Activated naive CD4-positive, alpha-beta T cell treated with anti-CD3 and anti-CD28 coated beads, Interleukin-2, amount 10 ng/mL, durations not matched to agents 7 days and 5 days (primary cell): ENCODE measurements around the gene MTHFR.
A peak's percentile ranks its signal among the peaks of the same experiment; 100 is the strongest.

Experiments
- CTCF ChIA-PET: fragments of 350-600 bp; sonication (Branson Sonifier 250); formaldehyde crosslinking; loops from one replicate; lab custom pipeline; 2021; ENCODE audit warnings: antibody characterized with exemption; lab: Charles Lee
- DNase-seq: peaks from one replicate; pipeline ENCODE4 v3.0.0-alpha.2; 2020
- H3K27ac Mint-ChIP-seq: one replicate; pipeline ENCODE4 v1.8.0; 2021; ENCODE audit warnings: mild to moderate bottlenecking, moderate library complexity, mixed read lengths
- H3K27me3 Mint-ChIP-seq: one replicate; pipeline ENCODE4 v1.8.0; 2021; ENCODE audit warnings: mild to moderate bottlenecking, mixed read lengths
- H3K36me3 Mint-ChIP-seq: one replicate; pipeline ENCODE4 v1.8.0; 2021; ENCODE audit warnings: mixed read lengths
- H3K4me1 Mint-ChIP-seq: one replicate; pipeline ENCODE4 v1.8.0; 2021; ENCODE audit warnings: mixed read lengths
- H3K4me3 Mint-ChIP-seq: one replicate; pipeline ENCODE4 v1.8.0; 2021; ENCODE audit warnings: mild to moderate bottlenecking, moderate library complexity, mixed read lengths
- H3K9me3 Mint-ChIP-seq: one replicate; pipeline ENCODE4 v1.8.0; 2021; ENCODE audit warnings: mixed read lengths

The MTHFR gene

GRCh38 chr1:11787251-11787803, 18.4 kb downstream of the MTHFR start:
- no peak overlapping the region for H3K4me3 Mint-ChIP-seq
- DNase-seq, result no peak
- peaks cover 9% of the 10 kb centered on the region for H3K27me3 Mint-ChIP-seq
- CTCF ChIA-PET, result interaction anchor here (0.6 to 1.4 kb wide), 6 partner anchors 8 to 104 kb away, joined by 3 to 4 read pairs (median 3); partner anchors contain the start of gene AGTRAP
- H3K9me3 Mint-ChIP-seq, result no peaks in the 10 kb centered on the region
- no peak overlapping the region for H3K27ac Mint-ChIP-seq
- no peaks in the 10 kb centered on the region for H3K4me1 Mint-ChIP-seq
- no peaks in the 10 kb centered on the region for H3K36me3 Mint-ChIP-seq

- no peak overlapping the region for H3K27ac Mint-ChIP-seq
- no peaks in the 10 kb centered on the region for H3K9me3 Mint-ChIP-seq
- no peak overlapping the region for H3K4me3 Mint-ChIP-seq
These were observed 19.6 kb downstream of the MTHFR start for GRCh38 chr1:11786168-11786567.

GRCh38 chr1:11784993-11785769, 20.6 kb downstream of the MTHFR start:
- CTCF ChIA-PET, result interaction anchor here (0.6 to 1.5 kb wide), 6 partner anchors 10 to 182 kb away, joined by 3 to 7 read pairs (median 4); no protein-coding TSS in a partner anchor
- no peaks in the 10 kb centered on the region for H3K4me1 Mint-ChIP-seq

More at GRCh38 chr1:11786168-11786567, 19.6 kb downstream of the MTHFR start:
- H3K4me1 Mint-ChIP-seq, result no peaks in the 10 kb centered on the region
- no peaks in the 10 kb centered on the region for H3K36me3 Mint-ChIP-seq
- DNase-seq, result no peak
- CTCF ChIA-PET, result interaction anchor here (0.7 to 1.4 kb wide), 2 partner anchors 50 to 106 kb away, joined by 3 to 4 read pairs; no protein-coding TSS in a partner anchor
- H3K27me3 Mint-ChIP-seq, result peaks cover 9% of the 10 kb centered on the region

DNA sequence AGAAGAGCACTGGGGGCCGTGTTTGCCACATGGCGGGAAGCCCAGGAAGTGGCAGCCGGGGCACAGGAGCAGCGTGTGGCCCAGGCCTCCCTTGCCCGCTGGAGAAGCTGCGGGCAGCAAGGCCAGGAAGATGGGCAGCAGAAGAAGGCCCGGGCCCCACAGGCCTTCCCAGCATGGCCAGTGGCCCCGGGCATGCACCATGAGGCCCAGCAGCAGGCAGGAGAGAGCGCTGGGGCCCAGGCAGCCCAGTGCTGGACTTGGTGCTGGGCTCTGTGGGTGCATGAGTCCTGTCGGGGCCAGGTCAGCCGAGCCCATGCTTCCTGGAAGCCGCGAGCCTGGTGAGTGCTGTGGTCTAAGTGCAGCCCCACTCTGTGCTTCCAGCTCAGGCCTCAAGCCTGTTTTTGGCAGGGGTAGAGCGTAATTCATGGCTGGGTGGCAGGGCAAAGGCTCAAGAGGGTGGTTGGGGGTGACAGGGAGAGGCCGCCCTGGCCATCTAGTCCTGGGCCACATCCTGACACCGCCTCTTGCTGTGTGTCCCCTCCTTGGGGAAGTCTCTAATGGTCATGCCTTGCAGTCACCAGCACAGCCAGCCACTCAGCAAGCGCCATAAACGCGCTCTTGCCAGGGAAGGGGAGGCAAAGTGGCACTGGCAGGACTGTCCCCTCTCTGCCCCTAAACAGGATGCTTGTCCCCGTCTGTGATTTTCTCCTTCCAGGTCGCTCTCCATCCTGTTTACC, 21.3 kb downstream of the MTHFR start:
- Mint-ChIP-seq H3K27ac (no peak overlapping the region), H3K4me3 (no peak overlapping the region), H3K36me3 (no peaks in the 10 kb centered on the region), H3K4me1 (no peaks in the 10 kb centered on the region), H3K9me3 (no peaks in the 10 kb centered on the region), H3K27me3 (peaks cover 9% of the 10 kb centered on the region)
- DNase-seq, result no peak
- CTCF ChIA-PET, result interaction anchor here (0.6 to 1.5 kb wide), 6 partner anchors 10 to 183 kb away, joined by 3 to 7 read pairs (median 4); no protein-coding TSS in a partner anchor

More at GRCh38 chr1:11784993-11785769, 20.6 kb downstream of the MTHFR start:
- no peaks in the 10 kb centered on the region for H3K9me3 Mint-ChIP-seq
- H3K27me3 Mint-ChIP-seq, result peaks cover 9% of the 10 kb centered on the region
- H3K36me3 Mint-ChIP-seq, result no peaks in the 10 kb centered on the region
- peak; percentile 54 for DNase-seq
- no peak overlapping the region for H3K4me3 Mint-ChIP-seq
- no peak overlapping the region for H3K27ac Mint-ChIP-seq

DNA sequence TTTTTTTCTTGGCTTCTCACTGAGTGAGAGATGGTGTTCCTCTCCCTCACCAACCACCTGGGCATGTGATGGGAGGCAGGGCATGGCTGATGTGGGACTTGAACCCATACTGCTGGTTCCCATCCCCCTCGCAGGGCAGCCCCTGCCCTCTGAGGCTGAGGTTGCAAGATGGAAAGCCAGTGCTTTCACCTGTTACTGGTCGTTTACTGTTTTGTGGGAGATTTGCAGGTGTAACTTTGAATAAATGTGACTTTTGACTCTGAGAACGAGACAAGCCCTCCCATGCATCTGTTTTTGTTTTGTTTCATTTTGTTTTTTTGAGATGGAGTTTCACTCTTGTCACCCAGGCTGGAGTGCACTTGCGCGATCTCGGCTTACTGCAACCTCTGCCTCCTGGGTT, 22.2 kb downstream of the MTHFR start:
- no peak overlapping the region for H3K4me3 Mint-ChIP-seq
- H3K27me3 Mint-ChIP-seq, result peaks cover 9% of the 10 kb centered on the region
- no peak for DNase-seq
- H3K36me3 Mint-ChIP-seq, result no peaks in the 10 kb centered on the region
- no peaks in the 10 kb centered on the region for H3K9me3 Mint-ChIP-seq
- H3K4me1 Mint-ChIP-seq, result no peaks in the 10 kb centered on the region
- CTCF ChIA-PET, result interaction anchor here (0.9 kb wide), 1 partner anchor 20 kb away, joined by 4 read pairs; no protein-coding TSS in a partner anchor
- no peak overlapping the region for H3K27ac Mint-ChIP-seq

GRCh38 chr1:11782127-11782708, 23.5 kb downstream of the MTHFR start:
- Mint-ChIP-seq H3K27ac (no peak overlapping the region), H3K4me1 (no peaks in the 10 kb centered on the region), H3K9me3 (no peaks in the 10 kb centered on the region), H3K27me3 (peaks cover 17% of the 10 kb centered on the region), H3K4me3 (no peak overlapping the region), H3K36me3 (no peaks in the 10 kb centered on the region)
- no peak for DNase-seq
- CTCF ChIA-PET, result no interaction called here

DNA sequence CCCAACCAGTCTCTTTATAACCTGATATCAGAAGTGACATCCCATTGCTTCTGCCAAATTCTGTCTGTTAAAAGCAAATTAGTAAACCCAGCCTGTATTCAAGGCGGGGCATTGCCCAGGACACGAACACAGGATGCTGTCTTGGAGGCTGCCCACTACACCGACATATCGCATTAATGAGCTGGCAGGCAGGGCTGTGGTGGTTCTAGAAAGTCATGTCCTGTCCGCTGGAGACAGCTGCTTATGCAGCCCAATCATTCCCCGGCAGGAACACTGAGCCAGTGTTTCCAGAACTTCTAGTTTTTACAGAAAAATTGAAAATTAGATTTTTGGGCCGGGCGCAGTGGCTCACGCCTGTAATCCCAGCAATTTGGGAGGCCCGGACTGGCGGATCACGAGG, 24.5 kb downstream of the MTHFR start:
- Mint-ChIP-seq H3K4me3 (no peak overlapping the region), H3K36me3 (no peaks in the 10 kb centered on the region), H3K27ac (no peak overlapping the region), H3K27me3 (peaks cover 20% of the 10 kb centered on the region), H3K4me1 (no peaks in the 10 kb centered on the region), H3K9me3 (no peaks in the 10 kb centered on the region)
- DNase-seq, result no peak
- CTCF ChIA-PET, result no interaction called here

GRCh38 chr1:11780380-11781147, 25.2 kb downstream of the MTHFR start:
- Mint-ChIP-seq H3K4me3 (no peak overlapping the region), H3K4me1 (no peaks in the 10 kb centered on the region), H3K9me3 (no peaks in the 10 kb centered on the region), H3K27me3 (peaks cover 20% of the 10 kb centered on the region), H3K36me3 (no peaks in the 10 kb centered on the region), H3K27ac (no peak overlapping the region)
- no peak for DNase-seq
- CTCF ChIA-PET, result no interaction called here

DNA sequence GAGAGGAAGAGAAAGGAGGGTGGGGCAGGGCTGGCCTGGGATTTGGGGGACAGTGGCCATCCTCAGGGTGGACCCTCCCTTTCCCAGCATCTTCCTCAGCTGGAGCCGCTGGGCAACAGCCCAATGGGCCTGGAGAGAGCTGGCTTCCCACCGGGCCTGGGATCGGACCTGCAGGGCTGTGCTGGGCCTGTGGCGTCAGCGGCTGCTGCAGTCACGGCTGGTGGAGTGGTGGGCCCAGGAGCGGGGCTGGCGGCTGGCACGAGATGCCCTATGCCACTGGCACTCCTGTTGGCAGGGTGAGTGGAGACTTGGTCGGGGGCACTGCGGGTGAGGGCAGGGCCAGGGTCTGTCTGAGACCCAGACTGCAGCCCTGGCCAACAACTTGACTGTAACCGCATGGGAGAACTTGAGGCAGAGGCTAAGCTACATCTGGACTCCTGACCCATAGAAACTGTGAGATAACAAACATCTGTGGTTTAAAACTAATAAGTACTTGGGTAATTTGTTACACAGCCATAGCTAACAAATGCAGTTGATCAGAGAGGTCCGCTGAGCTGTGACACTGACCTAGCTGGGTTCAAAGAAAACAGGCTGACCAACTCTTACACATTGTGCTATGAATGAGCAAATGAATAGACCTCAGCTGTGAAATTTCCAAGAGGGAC, 25.9 kb downstream of the MTHFR start:
- no peak overlapping the region for H3K27ac Mint-ChIP-seq
- no peak overlapping the region for H3K4me3 Mint-ChIP-seq
- H3K4me1 Mint-ChIP-seq, result no peaks in the 10 kb centered on the region

GRCh38 chr1:11778844-11779623, 26.7 kb downstream of the MTHFR start:
- H3K4me3 Mint-ChIP-seq, result no peak overlapping the region
- DNase-seq, result no peak
- H3K4me1 Mint-ChIP-seq, result no peaks in the 10 kb centered on the region
- H3K36me3 Mint-ChIP-seq, result no peaks in the 10 kb centered on the region
- H3K27me3 Mint-ChIP-seq, result peaks cover 22% of the 10 kb centered on the region
- CTCF ChIA-PET, result no interaction called here
- no peak overlapping the region for H3K27ac Mint-ChIP-seq
- H3K9me3 Mint-ChIP-seq, result no peaks in the 10 kb centered on the region

More for the DNA sequence above, 25.9 kb downstream of the MTHFR start:
- DNase-seq, result no peak
- peaks cover 19% of the 10 kb centered on the region for H3K27me3 Mint-ChIP-seq
- CTCF ChIA-PET, result no interaction called here
- H3K9me3 Mint-ChIP-seq, result no peaks in the 10 kb centered on the region
- no peaks in the 10 kb centered on the region for H3K36me3 Mint-ChIP-seq

DNA sequence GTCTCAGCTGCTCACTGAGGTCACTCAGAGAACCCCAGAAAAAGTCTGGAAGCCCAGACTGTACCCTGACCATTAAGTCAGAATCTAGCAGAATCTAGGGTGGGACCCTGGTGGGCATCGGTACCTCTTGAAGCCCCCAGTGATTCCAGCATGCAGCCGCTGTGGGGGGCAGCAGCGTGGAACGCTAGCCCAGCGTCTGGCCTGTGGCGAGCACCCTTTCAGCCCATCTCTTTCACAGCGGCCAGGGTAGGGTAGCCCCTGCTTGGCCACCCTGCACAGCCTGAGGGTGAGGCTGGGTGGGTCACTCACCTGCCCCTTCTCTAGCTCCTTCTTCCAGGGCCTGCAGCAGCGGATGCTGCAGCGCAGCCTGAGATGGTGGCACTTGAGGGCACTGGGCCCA, 27.4 kb downstream of the MTHFR start:
- CTCF ChIA-PET, result interaction anchor here (0.9 kb wide), 1 partner anchor 9 kb away, joined by 3 read pairs; no protein-coding TSS in a partner anchor
- Mint-ChIP-seq H3K9me3 (no peaks in the 10 kb centered on the region), H3K27me3 (peaks cover 19% of the 10 kb centered on the region), H3K27ac (no peak overlapping the region), H3K4me1 (no peaks in the 10 kb centered on the region), H3K4me3 (no peak overlapping the region), H3K36me3 (no peaks in the 10 kb centered on the region)
- no peak for DNase-seq

DNA sequence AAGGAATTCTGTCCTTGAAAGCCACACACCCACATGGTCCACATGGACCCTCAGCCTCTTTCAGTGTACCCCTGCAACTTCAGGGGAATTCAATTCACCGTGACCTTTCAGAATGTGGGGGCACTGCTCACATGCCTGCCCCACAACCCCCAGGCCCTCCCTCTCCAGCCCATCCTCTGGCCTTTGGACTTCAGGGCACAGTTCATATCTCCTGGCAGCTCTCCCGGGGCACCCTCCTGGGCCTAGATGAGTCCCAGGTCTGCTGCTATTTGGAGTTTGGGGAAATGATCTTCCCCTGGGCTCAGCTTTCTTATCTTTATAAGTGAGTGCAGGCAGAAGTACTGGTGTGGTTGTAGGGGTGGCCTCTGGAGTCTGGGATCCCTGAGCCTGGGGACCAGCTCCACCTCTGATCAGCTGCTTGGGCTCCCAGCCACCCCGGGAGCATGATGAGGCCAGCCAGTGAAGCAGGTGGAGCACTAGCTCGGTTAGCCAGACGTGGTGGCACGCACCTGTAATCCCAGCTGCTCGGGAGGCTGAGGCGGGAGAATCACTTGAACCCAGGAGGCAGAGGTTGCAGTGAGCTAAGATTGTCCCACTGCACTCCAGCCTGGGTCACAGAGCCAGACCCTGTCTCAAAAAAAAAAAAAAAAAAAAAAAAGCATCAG, 28.0 kb downstream of the MTHFR start:
- CTCF ChIA-PET, result interaction anchor here (0.6 to 0.9 kb wide), 2 partner anchors 9 to 223 kb away, joined by 3 read pairs; no protein-coding TSS in a partner anchor
- H3K27ac Mint-ChIP-seq, result no peak overlapping the region
- DNase-seq, result no peak

More for the DNA sequence above, 28.0 kb downstream of the MTHFR start:
- Mint-ChIP-seq H3K9me3 (no peaks in the 10 kb centered on the region), H3K27me3 (peaks cover 19% of the 10 kb centered on the region), H3K36me3 (no peaks in the 10 kb centered on the region), H3K4me3 (no peak overlapping the region), H3K4me1 (no peaks in the 10 kb centered on the region)
